ENCODE measurements around the gene TMEM129.
"Not testable (repeated sequence)": the region's sequence is repeated elsewhere in the genome, so short reads cannot be mapped to it uniquely, and the experiment has no call there.

TMEM129 gene

GRCh38 chr4:1718095-1718850, 2.9 kb downstream of the TMEM129 start:
- DNase-seq (ENCODE audit: low spot score): no peak

- DNase-seq (ENCODE audit: low spot score): no peak
Observed at GRCh38 chr4:1717129-1718094, 3.7 kb downstream of the TMEM129 start.

- DNase-seq (ENCODE audit: low spot score): no peak
Observed at GRCh38 chr4:1716065-1716945, 4.8 kb downstream of the TMEM129 start.

GRCh38 chr4:1715002-1715758, 5.9 kb downstream of the TMEM129 start:
- peak; percentile 69 for DNase-seq (ENCODE audit: low spot score)

GRCh38 chr4:1714303-1715001, 6.7 kb downstream of the TMEM129 start:
- no peak for DNase-seq (ENCODE audit: low spot score)

- DNase-seq (ENCODE audit: low spot score): no peak
Observed at GRCh38 chr4:1713003-1713851, 7.9 kb downstream of the TMEM129 start.

GRCh38 chr4:1712216-1713002, 8.7 kb downstream of the TMEM129 start, which contains the start of gene SLBP:
TSS of gene SLBP (minus strand) at chr4:1712319. CDS start at chr4:1712188, 131 bp downstream.
- peak; percentile 83 for DNase-seq (ENCODE audit: low spot score)

- DNase-seq (ENCODE audit: low spot score): peak; percentile 64
Observed at GRCh38 chr4:1711571-1712215, 9.4 kb downstream of the TMEM129 start.

- no peak for DNase-seq (ENCODE audit: low spot score)
Observed at GRCh38 chr4:1711055-1711570, 10.0 kb downstream of the TMEM129 start.

GRCh38 chr4:1708581-1708980, 12.5 kb downstream of the TMEM129 start:
- no peak for DNase-seq (ENCODE audit: low spot score)

- no peak for DNase-seq (ENCODE audit: low spot score)
Observed at GRCh38 chr4:1706358-1706757, 14.8 kb downstream of the TMEM129 start.

- no peak for DNase-seq (ENCODE audit: low spot score)
Observed at GRCh38 chr4:1705732-1706131, 15.4 kb downstream of the TMEM129 start.

GRCh38 chr4:1703867-1704266, 17.3 kb downstream of the TMEM129 start:
- no peak for DNase-seq (ENCODE audit: low spot score)

GRCh38 chr4:1701671-1702070, 19.5 kb downstream of the TMEM129 start:
- not testable (repeated sequence) for DNase-seq (ENCODE audit: low spot score)

GRCh38 chr4:1695913-1696312, 25.2 kb downstream of the TMEM129 start:
- DNase-seq (ENCODE audit: low spot score): no peak

GRCh38 chr4:1693131-1693896, 27.8 kb downstream of the TMEM129 start:
- peak; percentile 51 for DNase-seq (ENCODE audit: low spot score)

GRCh38 chr4:1691737-1692373, 29.3 kb downstream of the TMEM129 start:
- DNase-seq (ENCODE audit: low spot score): no peak

Data from kidney capillary endothelial cell (primary cell).